ENCODE data around the gene GNAQ.

GNAQ gene

GRCh38 chr9:77815260-77815659 lies 216.4 kb downstream of the GNAQ start:
- no peak for DNase-seq (ENCODE audit: low read depth in 2 of 2)

GRCh38 chr9:77811832-77812231 lies 219.8 kb downstream of the GNAQ start:
- DNase-seq (ENCODE audit: low read depth in 2 of 2): no peak

- no peak for DNase-seq (ENCODE audit: low read depth in 2 of 2)
Measured at GRCh38 chr9:77810637-77811119, 220.9 kb downstream of the GNAQ start.

GRCh38 chr9:77810047-77810446 lies 221.6 kb downstream of the GNAQ start:
- DNase-seq (ENCODE audit: low read depth in 2 of 2): no peak

GRCh38 chr9:77809552-77809951 lies 222.1 kb downstream of the GNAQ start:
- no peak for DNase-seq (ENCODE audit: low read depth in 2 of 2)

- DNase-seq (ENCODE audit: low read depth in 2 of 2): no peak
Measured at GRCh38 chr9:77808751-77809081, 222.9 kb downstream of the GNAQ start.

- DNase-seq (ENCODE audit: low read depth in 2 of 2): no peak
Measured at GRCh38 chr9:77807846-77808750, 223.5 kb downstream of the GNAQ start.

GRCh38 chr9:77807281-77807683 lies 224.3 kb downstream of the GNAQ start:
- no peak for DNase-seq (ENCODE audit: low read depth in 2 of 2)

- no peak for DNase-seq (ENCODE audit: low read depth in 2 of 2)
Measured at GRCh38 chr9:77806741-77807140, 224.9 kb downstream of the GNAQ start.

- no peak for DNase-seq (ENCODE audit: low read depth in 2 of 2)
Measured at GRCh38 chr9:77805810-77806209, 225.8 kb downstream of the GNAQ start.

GRCh38 chr9:77803423-77803822 lies 228.2 kb downstream of the GNAQ start:
- DNase-seq (ENCODE audit: low read depth in 2 of 2): no peak

- DNase-seq (ENCODE audit: low read depth in 2 of 2): no peak
Measured at GRCh38 chr9:77802515-77803293, 228.9 kb downstream of the GNAQ start.

- no peak for DNase-seq (ENCODE audit: low read depth in 2 of 2)
Measured at GRCh38 chr9:77802064-77802463, 229.5 kb downstream of the GNAQ start.

GRCh38 chr9:77800924-77801551 lies 230.6 kb downstream of the GNAQ start:
- no peak for DNase-seq (ENCODE audit: low read depth in 2 of 2)

- no peak for DNase-seq (ENCODE audit: low read depth in 2 of 2)
Measured at GRCh38 chr9:77798140-77798539, 233.5 kb downstream of the GNAQ start.

- DNase-seq (ENCODE audit: low read depth in 2 of 2): no peak
Measured at GRCh38 chr9:77794985-77795384, 236.6 kb downstream of the GNAQ start.

- no peak for DNase-seq (ENCODE audit: low read depth in 2 of 2)
Measured at GRCh38 chr9:77793849-77794248, 237.8 kb downstream of the GNAQ start.

GRCh38 chr9:77789891-77790290 lies 241.7 kb downstream of the GNAQ start:
- DNase-seq (ENCODE audit: low read depth in 2 of 2): no peak

GRCh38 chr9:77785341-77785740 lies 246.3 kb downstream of the GNAQ start:
- DNase-seq (ENCODE audit: low read depth in 2 of 2): no peak

- no peak for DNase-seq (ENCODE audit: low read depth in 2 of 2)
Measured at GRCh38 chr9:77783518-77783917, 248.1 kb downstream of the GNAQ start.

- no peak for DNase-seq (ENCODE audit: low read depth in 2 of 2)
Measured at GRCh38 chr9:77779010-77779409, 252.6 kb downstream of the GNAQ start.

GRCh38 chr9:77773381-77773780 lies 258.2 kb downstream of the GNAQ start:
- no peak for DNase-seq (ENCODE audit: low read depth in 2 of 2)
